ENCODE data around the gene GRN. TPM values are rescaled to one million over a fixed set of nuclear protein-coding genes. Genes with fewer than 3 reads are reported as not detected.
"Not testable (repeated sequence)": the region's sequence is repeated elsewhere in the genome, so short reads cannot be mapped to it uniquely, and the experiment has no call there.

GRN gene
- total and polyA plus RNA-seq, 2 donors (not counting 3 experiments of a cell fraction or from before 2014, with no cell fraction given), result 343 to 1,034 TPM

- Histone ChIP-seq H3K36me3 (ENCODE audit: control insufficient read depth in 2 of 2, extremely low read depth in 1 of 2, insufficient read depth in 2 of 2, low read length in 2 of 2) (no peaks in the 10 kb centered on the region), H3K4me3 (replicated peaks in 1 of 3; ENCODE audit: insufficient read depth in 1 of 3, low read depth in 1 of 3, low read length in 3 of 3) (no peak overlapping the region), H3K4me2 (ENCODE audit: insufficient read depth, low read length) (no peak overlapping the region), H3K27me3 (ENCODE audit: control insufficient read depth in 2 of 2, insufficient read depth in 2 of 2, low read length in 2 of 2) (peaks cover 0 to 2% of the 10 kb centered on the region in 2 experiments), H4K20me1 (replicated peaks; ENCODE audit: control insufficient read depth, extremely low read depth, insufficient read depth, low read length) (no peaks in the 10 kb centered on the region), H3K79me2 (ENCODE audit: control insufficient read depth, insufficient read depth, low read length) (no peaks in the 10 kb centered on the region), H3K9ac (replicated peaks; ENCODE audit: extremely low read depth, insufficient read depth, low read length) (no peak overlapping the region), H3K4me1 (ENCODE audit: control insufficient read depth, extremely low read depth, insufficient read depth, low read length) (no peaks in the 10 kb centered on the region), H3K9me1 (replicated peaks; ENCODE audit: control insufficient read depth, extremely low read depth, insufficient read depth, low read length) (no peaks in the 10 kb centered on the region), H3K9me3 (replicated peaks; ENCODE audit: control insufficient read depth, insufficient read depth, low read length) (no peaks in the 10 kb centered on the region), H3K27ac (ENCODE audit: insufficient read depth, low read depth, low read length) (no peak overlapping the region), H2AFZ (ENCODE audit: low read depth, low read length) (no peak overlapping the region)
- no TSS peak for BruUV-seq (replicated peaks)
- dilution Hi-C loops (cut with MboI; ENCODE audit: extremely low pct_ligation_motif_present, low sequenced_read_pairs), result no loop called here
- CTCF ChIA-PET, result interaction anchor here (0.7 to 1.8 kb wide), 3 partner anchors 25 to 184 kb away, joined by 3 to 6 read pairs (median 4); partner anchors contain the start of gene FAM171A2
- DNase-seq (ENCODE audit: low read depth, low spot score), result no peak
- TF ChIP-seq EZH2 (IDR thresholded peaks at IDR 0.05; ENCODE audit: borderline replicate concordance, low read depth, low read length, severe bottlenecking) (no peak), POLR2A (IDR thresholded peaks at IDR 0.05; ENCODE audit: low read depth, low read length) (no peak), JUN (IDR thresholded peaks at IDR 0.05; ENCODE audit: borderline replicate concordance, insufficient read depth, insufficient read length, low read depth) (no peak), MAX (IDR thresholded peaks at IDR 0.05; ENCODE audit: insufficient read depth, insufficient read length) (no peak), GATA2 (IDR thresholded peaks at IDR 0.05; ENCODE audit: insufficient read depth, insufficient read length, low read depth, low read length) (no peak), POLR2AphosphoS5 (IDR thresholded peaks at IDR 0.05; ENCODE audit: insufficient read depth, low read depth, low read length) (no peak), FOS (IDR thresholded peaks at IDR 0.05; ENCODE audit: borderline replicate concordance, insufficient read depth, low read length) (no peak), CTCF (IDR thresholded peaks at IDR 0.05; ENCODE audit: extremely low read depth in 1 of 2, insufficient read depth in 1 of 2, low read depth in 1 of 2, low read length in 2 of 2) (no peak), MYC (IDR thresholded peaks at IDR 0.05; ENCODE audit: low read depth, low read length) (no peak)
- no peak for FAIRE-seq
- POLR2A ChIA-PET, result no interaction called here
- intact Hi-C loops (cut with micrococcal nuclease), result no loop called here
Observed at GRCh38 chr17:44338702-44339101, 6.4 kb upstream of the GRN start.

- H3K36me3 ChIP-seq (ENCODE audit: control insufficient read depth in 2 of 2, extremely low read depth in 1 of 2, insufficient read depth in 2 of 2, low read length in 2 of 2); H3K27me3 ChIP-seq (ENCODE audit: control insufficient read depth in 2 of 2, insufficient read depth in 2 of 2, low read length in 2 of 2); FAIRE-seq; H3K9me3 ChIP-seq (replicated peaks; ENCODE audit: control insufficient read depth, insufficient read depth, low read length); H2AFZ ChIP-seq (ENCODE audit: low read depth, low read length); H3K27ac ChIP-seq (ENCODE audit: insufficient read depth, low read depth, low read length); H3K9ac ChIP-seq (replicated peaks; ENCODE audit: extremely low read depth, insufficient read depth, low read length); dilution Hi-C loops (cut with MboI; ENCODE audit: extremely low pct_ligation_motif_present, low sequenced_read_pairs); BruUV-seq (replicated peaks); H4K20me1 ChIP-seq (replicated peaks; ENCODE audit: control insufficient read depth, extremely low read depth, insufficient read depth, low read length); H3K9me1 ChIP-seq (replicated peaks; ENCODE audit: control insufficient read depth, extremely low read depth, insufficient read depth, low read length); DNase-seq (ENCODE audit: low read depth, low spot score); H3K4me3 ChIP-seq (replicated peaks in 1 of 3; ENCODE audit: insufficient read depth in 1 of 3, low read depth in 1 of 3, low read length in 3 of 3); H3K4me1 ChIP-seq (ENCODE audit: control insufficient read depth, extremely low read depth, insufficient read depth, low read length); POLR2A ChIA-PET; H3K79me2 ChIP-seq (ENCODE audit: control insufficient read depth, insufficient read depth, low read length); H3K4me2 ChIP-seq (ENCODE audit: insufficient read depth, low read length); intact Hi-C loops (cut with micrococcal nuclease): not testable (repeated sequence)
- CTCF ChIA-PET, result interaction anchor here (1.1 kb wide), 1 partner anchor 136 kb away, joined by 3 read pairs; no protein-coding TSS in a partner anchor
Observed at GRCh38 chr17:44340553-44340952, 4.5 kb upstream of the GRN start.

All from endothelial cell of umbilical vein (primary cell).